ENCODE measurements around the gene APEH. TPM values are rescaled to one million over a fixed set of nuclear protein-coding genes. Genes with fewer than 3 reads are reported as not detected.

APEH gene
- total RNA-seq, 2 donors from 2014 or later = 58.7 to 67.7 TPM

DNA sequence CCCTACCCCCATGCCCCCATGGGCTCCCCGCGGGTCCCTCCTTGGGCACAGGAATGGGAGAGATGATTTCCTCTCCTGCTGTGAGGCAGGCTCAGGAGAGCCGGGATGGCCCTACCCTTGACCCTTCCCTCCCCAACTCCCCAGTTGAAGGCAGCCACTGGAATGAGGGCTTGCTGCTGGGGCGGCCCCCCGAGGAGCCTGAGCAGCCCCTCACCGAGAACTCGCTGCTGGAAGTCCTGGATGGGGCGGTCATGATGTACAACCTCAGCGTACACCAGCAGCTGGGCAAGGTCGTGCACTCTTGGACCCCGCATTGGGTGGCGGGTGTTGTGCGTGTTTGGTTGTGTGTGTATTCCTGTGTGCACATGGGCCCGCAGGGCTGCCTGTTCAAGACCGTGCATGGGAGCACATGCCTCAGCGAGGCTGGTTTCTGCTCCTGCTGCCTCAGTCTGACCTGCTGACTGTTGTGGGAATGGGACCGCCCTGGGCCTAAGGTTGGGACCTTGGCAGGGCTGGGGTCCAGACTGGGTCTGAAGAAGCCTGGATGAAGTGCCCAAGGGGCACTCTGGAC, 31.3 kb downstream of the APEH start:
- Histone ChIP-seq H3K27ac (no peak overlapping the region), H3K9me3 (no peaks in the 10 kb centered on the region), H3K4me3 (no peak overlapping the region), H3K36me3 (replicated peaks in 1 of 2; ENCODE audit: insufficient read depth in 1 of 2, low read depth in 2 of 2) (peaks cover 0 to 5% of the 10 kb centered on the region in 2 donors), H3K27me3 (no peaks in the 10 kb centered on the region), H3K4me1 (no peaks in the 10 kb centered on the region)
- no peak for TF ChIP-seq POLR2A (IDR thresholded peaks at IDR 0.05)
- TF ChIP-seq, protein P1, sequence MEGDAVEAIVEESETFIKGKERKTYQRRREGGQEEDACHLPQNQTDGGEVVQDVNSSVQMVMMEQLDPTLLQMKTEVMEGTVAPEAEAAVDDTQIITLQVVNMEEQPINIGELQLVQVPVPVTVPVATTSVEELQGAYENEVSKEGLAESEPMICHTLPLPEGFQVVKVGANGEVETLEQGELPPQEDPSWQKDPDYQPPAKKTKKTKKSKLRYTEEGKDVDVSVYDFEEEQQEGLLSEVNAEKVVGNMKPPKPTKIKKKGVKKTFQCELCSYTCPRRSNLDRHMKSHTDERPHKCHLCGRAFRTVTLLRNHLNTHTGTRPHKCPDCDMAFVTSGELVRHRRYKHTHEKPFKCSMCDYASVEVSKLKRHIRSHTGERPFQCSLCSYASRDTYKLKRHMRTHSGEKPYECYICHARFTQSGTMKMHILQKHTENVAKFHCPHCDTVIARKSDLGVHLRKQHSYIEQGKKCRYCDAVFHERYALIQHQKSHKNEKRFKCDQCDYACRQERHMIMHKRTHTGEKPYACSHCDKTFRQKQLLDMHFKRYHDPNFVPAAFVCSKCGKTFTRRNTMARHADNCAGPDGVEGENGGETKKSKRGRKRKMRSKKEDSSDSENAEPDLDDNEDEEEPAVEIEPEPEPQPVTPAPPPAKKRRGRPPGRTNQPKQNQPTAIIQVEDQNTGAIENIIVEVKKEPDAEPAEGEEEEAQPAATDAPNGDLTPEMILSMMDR (IDR thresholded peaks at IDR 0.05) = no peak
- 89 to 98% methylated on average over 8 to 17 of the region's 17 CpGs for WGBS, 2 donors
- intact Hi-C loops (cut with DNase I) = loop anchor here (10.0 kb wide), 1 partner anchor 129 kb away; no protein-coding TSS in a partner anchor
- DNase-seq (no peak), ATAC-seq (no peak)

DNA sequence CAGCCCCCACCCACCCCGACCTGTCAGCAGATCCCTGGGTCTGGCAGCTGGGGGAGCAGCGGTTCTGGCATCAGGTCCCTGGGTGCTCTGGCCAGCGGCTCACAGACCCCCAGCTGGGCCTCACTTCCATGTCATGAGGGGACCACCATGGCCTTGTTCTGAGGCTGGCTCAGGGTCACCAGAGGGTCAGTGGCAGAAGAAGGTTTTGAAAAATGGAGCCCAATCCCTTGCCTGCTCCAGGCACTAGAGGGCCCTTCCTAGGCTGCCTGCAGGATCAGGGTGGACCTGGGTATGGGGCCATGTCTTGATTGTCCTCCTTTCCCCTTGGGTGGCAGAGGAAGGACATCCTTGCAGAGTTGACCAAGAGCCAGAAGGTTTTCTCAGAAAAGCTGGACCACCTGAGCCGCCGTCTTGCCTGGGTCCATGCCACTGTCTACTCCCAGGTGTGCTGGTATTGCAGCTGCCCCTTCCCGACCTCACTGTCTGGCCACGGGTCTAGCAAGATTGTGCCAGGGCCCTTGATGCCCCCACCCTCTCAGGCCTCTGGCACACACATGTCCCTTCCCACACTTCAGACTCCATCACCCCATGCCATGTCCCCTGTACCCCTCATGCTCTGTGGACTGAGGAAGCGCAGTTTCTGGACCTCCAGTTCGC, 32.4 kb downstream of the APEH start:
- H3K27ac ChIP-seq = no peak overlapping the region
- H3K27me3 ChIP-seq = no peaks in the 10 kb centered on the region
- H3K4me1 ChIP-seq = no peaks in the 10 kb centered on the region
- peaks cover 0 to 5% of the 10 kb centered on the region in 2 donors for H3K36me3 ChIP-seq (replicated peaks in 1 of 2; ENCODE audit: insufficient read depth in 1 of 2, low read depth in 2 of 2)
- no peak overlapping the region for H3K4me3 ChIP-seq
- ATAC-seq (no peak), DNase-seq (no peak)
- intact Hi-C loops (cut with DNase I) = loop anchor here (10.0 kb wide), 1 partner anchor 128 kb away; no protein-coding TSS in a partner anchor
- no peak for TF ChIP-seq POLR2A (IDR thresholded peaks at IDR 0.05)
- TF ChIP-seq, protein P1 (IDR thresholded peaks at IDR 0.05) = no peak
- no peaks in the 10 kb centered on the region for H3K9me3 ChIP-seq
- WGBS, 2 donors = 79 to 81% methylated on average over 8 to 9 of the region's 9 CpGs

DNA sequence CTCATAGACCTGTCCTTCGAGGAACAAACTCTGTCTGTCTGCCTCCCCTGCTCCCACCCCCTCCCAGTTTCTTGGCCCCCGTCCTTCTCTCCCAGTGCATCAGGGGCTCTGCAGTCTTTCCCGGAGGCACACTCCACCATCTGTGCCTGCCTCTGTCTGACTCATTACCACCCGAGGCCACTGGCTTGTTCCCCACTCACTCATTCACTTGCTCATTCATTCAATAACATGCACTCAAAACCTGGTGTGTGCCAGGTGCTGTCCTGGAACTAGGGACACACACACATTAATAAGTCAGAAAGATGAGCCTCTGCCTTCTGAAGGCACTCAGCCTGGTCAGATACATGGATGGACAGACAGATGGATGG, 32.9 kb downstream of the APEH start:
- Histone ChIP-seq H3K4me1 (no peaks in the 10 kb centered on the region), H3K4me3 (no peak overlapping the region), H3K9me3 (no peaks in the 10 kb centered on the region), H3K27ac (no peak overlapping the region), H3K36me3 (replicated peaks in 1 of 2; ENCODE audit: insufficient read depth in 1 of 2, low read depth in 2 of 2) (peaks cover 0 to 5% of the 10 kb centered on the region in 2 donors), H3K27me3 (no peaks in the 10 kb centered on the region)
- no peak for ATAC-seq
- 64 to 66% methylated on average over 3 to 4 of the region's 4 CpGs for WGBS, 2 donors
- intact Hi-C loops (cut with DNase I) = loop anchor here (10.0 kb wide), 1 partner anchor 128 kb away; no protein-coding TSS in a partner anchor
- TF ChIP-seq, protein P1 (IDR thresholded peaks at IDR 0.05) = no peak
- TF ChIP-seq POLR2A (IDR thresholded peaks at IDR 0.05) = no peak
- DNase-seq = no peak

DNA sequence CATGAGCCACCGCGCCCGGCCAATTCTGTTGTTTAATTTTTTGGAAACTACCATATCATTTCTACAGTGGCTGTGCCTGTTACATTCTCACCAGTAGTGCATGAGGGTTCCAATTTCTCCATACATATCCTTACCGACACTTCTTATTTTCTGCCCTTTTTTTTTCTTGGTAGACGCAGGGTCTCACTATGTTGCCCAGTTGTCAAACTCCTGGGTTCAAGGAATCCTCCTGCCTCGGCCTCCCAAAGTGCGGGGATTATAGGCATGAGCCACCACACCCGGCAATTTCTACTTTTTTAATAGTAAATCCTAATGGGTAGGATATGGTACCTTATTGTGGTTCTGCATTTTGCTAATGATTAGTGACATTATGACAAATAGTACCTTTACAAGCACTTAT, 35.7 kb downstream of the APEH start:
- peaks cover 0 to 5% of the 10 kb centered on the region in 2 donors for H3K36me3 ChIP-seq (replicated peaks in 1 of 2; ENCODE audit: insufficient read depth in 1 of 2, low read depth in 2 of 2)

More for the DNA sequence above, 35.7 kb downstream of the APEH start:
- no peaks in the 10 kb centered on the region for H3K9me3 ChIP-seq
- no peak overlapping the region for H3K4me3 ChIP-seq
- DNase-seq (no peak), ATAC-seq (no peak)
- TF ChIP-seq, protein P1 (IDR thresholded peaks at IDR 0.05) = no peak
- TF ChIP-seq POLR2A (IDR thresholded peaks at IDR 0.05) = no peak
- intact Hi-C loops (cut with DNase I) = loop anchor here (10.0 kb wide), 1 partner anchor 125 kb away; no protein-coding TSS in a partner anchor
- no peaks in the 10 kb centered on the region for H3K4me1 ChIP-seq
- H3K27ac ChIP-seq = no peak overlapping the region
- 93 to 95% methylated on average over 8 of the region's 8 CpGs for WGBS, 2 donors
- H3K27me3 ChIP-seq = no peaks in the 10 kb centered on the region

Data from body of pancreas (tissue), 4 donors.